Skeletal muscle satellite cell (primary cell): ENCODE measurements around the gene PLCH2.
A peak's percentile ranks its signal among the peaks of the same experiment; 100 is the strongest.

ENCODE experiments used
- H3K27me3 ChIP-seq: 2 replicates; pipeline ENCODE4 v1.7.0; 2013; ENCODE audit warnings: low read length; ENCODE audit not compliant: control insufficient read depth, insufficient read depth
- H3K36me3 ChIP-seq: 2 replicates; pipeline ENCODE4 v1.7.0; 2013; ENCODE audit warnings: mild to moderate bottlenecking, control low read depth, low read length; ENCODE audit not compliant: insufficient read depth
- H3K4me1 ChIP-seq: 2 replicates; pipeline ENCODE4 v1.7.0; 2013; ENCODE audit warnings: low read length; ENCODE audit not compliant: control insufficient read depth, insufficient read depth
- H3K4me2 ChIP-seq: 2 replicates; pipeline ENCODE4 v1.7.0; 2013; ENCODE audit warnings: mild to moderate bottlenecking, low read length
- H3K4me3 ChIP-seq: 2 replicates; pipeline ENCODE4 v1.7.0; 2013; ENCODE audit warnings: low read length
- H3K9ac ChIP-seq: 2 replicates; pipeline ENCODE4 v1.7.0; 2013; ENCODE audit warnings: mild to moderate bottlenecking, low read depth, low read length, moderate library complexity
- H3K9me3 ChIP-seq: replicated peaks from 2 replicates; pipeline ENCODE4 v1.7.0; 2013; ENCODE audit warnings: mild to moderate bottlenecking, control low read depth, low read length

The PLCH2 gene

GRCh38 chr1:2528611-2528965, 52.5 kb downstream of the PLCH2 start:
- Histone ChIP-seq H3K9me3 (no peaks in the 10 kb centered on the region), H3K4me2 (peak overlapping the region; percentile 79), H3K4me3 (no peak overlapping the region), H3K4me1 (peaks cover 72% of the 10 kb centered on the region), H3K36me3 (no peaks in the 10 kb centered on the region), H3K27me3 (no peaks in the 10 kb centered on the region), H3K9ac (no peak overlapping the region)

DNA sequence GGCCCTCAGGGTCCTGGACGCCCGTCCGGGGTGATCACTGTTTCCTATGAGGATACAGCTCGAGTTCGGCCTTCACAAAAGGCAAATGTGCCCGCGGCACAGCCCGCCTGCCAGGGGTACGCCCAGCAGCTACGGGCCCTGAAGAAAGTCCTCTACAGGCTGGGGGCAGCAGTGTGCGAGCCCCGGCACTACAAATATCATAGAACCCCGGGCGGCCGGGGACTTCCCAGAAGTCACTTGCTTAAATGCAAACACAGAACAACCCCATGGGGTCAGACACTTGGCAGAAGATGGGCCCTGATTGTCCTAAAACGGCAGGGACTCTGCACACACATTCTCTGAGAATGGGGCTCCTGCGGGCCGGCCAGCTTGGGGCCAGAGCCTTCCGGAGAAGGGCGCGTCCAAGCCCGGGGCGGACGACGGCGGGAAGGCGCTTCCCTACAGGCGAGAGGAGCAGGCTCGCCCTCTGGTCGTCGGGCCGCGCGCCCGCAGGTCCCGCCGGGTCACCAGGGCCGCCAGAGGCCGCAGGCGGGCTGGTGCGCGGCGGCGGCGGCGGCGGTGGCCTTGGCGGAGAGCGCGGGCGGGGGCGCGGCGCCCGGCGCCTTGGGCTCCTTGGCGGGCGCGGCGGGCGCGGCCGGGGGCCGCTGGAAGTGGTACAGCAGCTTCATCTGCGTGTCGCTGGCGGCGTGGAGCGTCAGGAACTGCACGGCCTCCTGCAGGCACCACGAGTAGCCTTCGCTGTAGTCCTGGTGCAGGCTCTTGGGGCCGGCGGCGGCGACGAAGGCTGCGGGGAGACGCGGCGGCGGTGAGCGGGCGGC, 53.1 kb downstream of the PLCH2 start:
- Histone ChIP-seq H3K4me1 (peaks cover 76% of the 10 kb centered on the region), H3K36me3 (no peaks in the 10 kb centered on the region), H3K27me3 (no peaks in the 10 kb centered on the region), H3K9me3 (no peaks in the 10 kb centered on the region), H3K4me3 (no peak overlapping the region), H3K9ac (no peak overlapping the region), H3K4me2 (peak overlapping the region; percentile 79)

DNA sequence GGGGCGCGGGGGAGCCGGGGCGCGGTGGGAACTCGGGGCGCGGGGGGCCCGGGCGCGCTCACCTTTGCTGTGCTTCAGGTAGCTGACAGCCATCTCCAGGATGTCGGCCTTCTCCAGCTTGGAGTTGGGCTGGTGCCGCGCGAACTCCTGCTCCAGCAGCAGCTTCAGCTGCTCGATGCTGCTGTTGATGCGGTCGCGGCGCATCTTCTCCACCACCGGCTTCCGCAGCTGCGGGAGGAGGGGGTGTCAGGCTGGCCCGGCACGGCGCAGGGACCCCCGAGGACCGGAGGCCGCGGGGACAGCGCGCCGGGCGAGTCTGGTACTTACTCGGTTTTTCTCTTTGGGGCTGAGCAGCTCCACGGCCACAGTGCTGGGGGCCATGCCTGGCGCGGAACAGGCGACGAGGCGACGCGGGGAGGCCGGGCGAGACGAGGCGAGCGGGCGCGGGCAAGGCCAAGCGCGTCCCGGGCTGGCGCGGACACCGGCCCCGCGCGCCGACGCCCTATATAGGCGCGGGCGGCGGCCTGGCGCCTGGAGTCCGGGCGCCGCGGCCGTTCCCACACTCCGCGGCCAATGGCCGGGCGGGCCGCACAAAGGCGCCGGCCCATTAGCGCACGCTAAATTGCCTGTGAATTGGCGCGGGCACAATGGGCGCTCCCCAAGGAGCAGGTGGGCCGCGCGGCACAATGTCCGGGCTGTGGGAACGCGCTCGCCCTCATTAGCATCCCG, 53.9 kb downstream of the PLCH2 start, which contains the start of gene HES5:
Gene HES5, minus strand, starts transcription at position 480 of the 729 bp plus-strand sequence. Its CDS starts 99 bp downstream, at position 381.
- Histone ChIP-seq H3K27me3 (no peaks in the 10 kb centered on the region), H3K4me2 (peak within 1 kb of the TSS; percentile 79), H3K9me3 (no peaks in the 10 kb centered on the region), H3K4me1 (peaks cover 77% of the 10 kb centered on the region), H3K4me3 (peak within 1 kb of the TSS; percentile 44), H3K9ac (no peak within 1 kb of the TSS), H3K36me3 (no peaks in the 10 kb centered on the region)

DNA sequence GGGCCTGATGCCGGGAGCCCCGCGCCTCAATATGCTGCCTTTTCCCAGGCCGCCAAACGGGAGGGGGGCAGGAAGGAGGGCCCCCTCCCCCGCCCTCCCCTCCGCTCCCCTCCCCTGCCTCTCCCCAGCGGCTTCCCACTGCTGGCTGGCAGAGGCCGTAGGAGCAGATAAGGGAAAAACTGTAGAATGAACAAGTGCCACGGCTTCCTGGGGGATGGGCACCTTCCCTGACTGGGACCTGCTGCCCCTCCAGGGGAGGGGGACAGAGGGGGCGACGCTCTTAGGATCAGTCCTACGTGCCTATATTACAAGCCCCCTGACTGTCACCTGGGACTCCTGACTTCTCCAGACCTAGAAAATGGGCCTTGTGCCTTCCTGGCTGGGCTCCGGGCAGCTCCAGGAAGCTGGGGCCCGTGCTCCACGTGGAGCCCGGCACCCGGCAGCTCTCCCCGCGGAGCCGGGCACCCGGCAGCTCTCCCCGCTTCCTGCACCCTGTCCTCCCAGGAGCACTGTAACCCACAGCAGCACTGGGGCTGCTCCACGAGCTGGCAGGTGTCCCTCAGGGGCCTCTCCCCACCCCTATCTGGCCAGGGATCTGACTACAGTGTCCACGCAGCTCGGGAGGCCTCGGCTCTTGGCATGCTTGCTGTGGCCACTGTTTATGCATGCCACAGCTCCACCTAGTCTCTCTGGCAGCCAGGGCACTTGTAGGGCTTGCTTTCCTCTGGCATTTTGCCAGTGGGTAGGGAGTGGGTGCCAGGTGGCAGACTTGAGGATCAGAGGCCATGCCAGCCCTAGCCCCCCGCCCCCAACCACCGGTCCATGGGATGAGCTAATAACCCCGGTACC, 54.6 kb downstream of the PLCH2 start:
- H3K4me2 ChIP-seq = peak overlapping the region; percentile 79

DNA sequence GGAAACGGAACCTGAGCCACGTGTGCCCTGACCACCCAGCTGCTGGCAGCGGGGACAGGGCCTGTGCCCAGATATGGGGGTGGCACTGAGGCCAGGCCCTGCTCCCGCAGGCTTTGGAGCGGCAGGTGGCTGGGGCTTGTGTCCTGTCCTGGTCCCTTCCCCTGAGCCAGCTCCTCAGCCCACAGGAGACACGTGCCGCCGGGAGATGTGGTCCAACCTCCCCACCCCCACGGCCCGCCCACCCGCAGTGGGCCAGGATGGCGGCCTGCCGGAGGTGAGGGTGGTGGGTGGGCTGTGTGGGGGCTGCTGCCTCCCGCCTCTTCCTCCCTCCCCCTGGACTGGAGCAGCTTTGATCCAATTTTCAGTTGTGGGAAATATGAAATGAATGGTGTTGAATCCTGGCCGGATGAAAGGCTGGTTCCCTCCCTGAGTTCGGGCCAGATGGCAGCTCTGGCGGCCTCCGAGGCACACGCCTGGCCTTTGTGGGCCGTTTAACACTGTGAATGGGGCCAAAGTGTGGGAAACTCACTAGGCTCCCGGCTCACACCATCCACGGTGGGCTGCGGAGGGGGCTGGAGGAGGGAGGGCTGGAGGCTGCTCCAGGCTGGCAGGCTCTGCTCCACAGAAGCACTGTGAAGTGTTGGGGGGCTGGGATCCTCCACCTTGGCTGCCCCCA, 56.5 kb downstream of the PLCH2 start:
- no peaks in the 10 kb centered on the region for H3K9me3 ChIP-seq
- H3K9ac ChIP-seq = peak overlapping the region; percentile 10
- H3K4me2 ChIP-seq = peak overlapping the region; percentile 29
- H3K4me1 ChIP-seq = peaks cover 70% of the 10 kb centered on the region
- H3K36me3 ChIP-seq = no peaks in the 10 kb centered on the region
- no peaks in the 10 kb centered on the region for H3K27me3 ChIP-seq
- H3K4me3 ChIP-seq = peak overlapping the region; percentile 0

More for the DNA sequence above, 54.6 kb downstream of the PLCH2 start:
- Histone ChIP-seq H3K9me3 (no peaks in the 10 kb centered on the region), H3K36me3 (no peaks in the 10 kb centered on the region), H3K4me1 (peaks cover 79% of the 10 kb centered on the region), H3K9ac (no peak overlapping the region), H3K27me3 (no peaks in the 10 kb centered on the region), H3K4me3 (no peak overlapping the region)

DNA sequence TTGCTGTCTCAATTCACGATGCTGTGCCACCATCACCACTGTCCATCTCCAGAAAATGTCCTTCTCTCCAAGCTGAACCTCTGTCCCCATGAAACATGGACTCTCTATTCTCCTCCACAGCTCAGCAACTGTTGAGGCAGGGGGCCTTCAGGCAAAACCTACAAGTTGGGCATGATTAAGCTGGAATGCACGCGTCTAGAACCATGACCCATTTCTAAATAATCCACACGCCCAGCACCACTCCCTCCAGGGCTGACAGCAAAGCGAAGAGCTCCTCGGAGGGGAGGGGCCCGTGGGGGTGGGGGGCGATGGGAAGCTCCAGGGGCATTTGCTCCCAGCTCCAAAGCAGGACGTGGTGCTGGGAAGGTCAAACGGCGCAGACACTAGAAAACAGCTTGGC, 57.3 kb downstream of the PLCH2 start:
- Histone ChIP-seq H3K9ac (peak overlapping the region; percentile 10), H3K9me3 (no peaks in the 10 kb centered on the region), H3K4me2 (peak overlapping the region; percentile 29), H3K36me3 (no peaks in the 10 kb centered on the region), H3K4me3 (peak overlapping the region; percentile 0), H3K4me1 (peaks cover 64% of the 10 kb centered on the region), H3K27me3 (no peaks in the 10 kb centered on the region)

DNA sequence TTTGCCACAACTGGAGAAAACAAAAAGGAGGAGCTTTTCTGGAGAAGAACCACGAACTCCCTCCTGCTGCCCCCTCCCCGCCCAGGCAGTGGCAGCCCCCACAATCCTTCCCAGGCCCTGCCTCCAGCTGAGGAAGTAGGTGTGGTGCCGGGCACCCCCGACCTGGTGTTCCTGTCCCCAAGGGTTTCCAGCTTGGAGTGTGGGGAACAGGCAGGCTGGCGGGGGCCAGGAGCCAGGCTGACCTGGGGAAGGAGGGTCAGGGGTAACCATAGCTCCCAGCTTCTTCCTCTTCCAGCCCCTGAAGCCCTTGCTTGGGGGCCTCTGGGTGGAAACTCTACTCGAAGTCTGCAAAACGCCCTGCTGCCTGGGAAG, 58.2 kb downstream of the PLCH2 start:
- H3K4me3 ChIP-seq = no peak overlapping the region
- H3K27me3 ChIP-seq = no peaks in the 10 kb centered on the region
- peaks cover 56% of the 10 kb centered on the region for H3K4me1 ChIP-seq
- H3K9ac ChIP-seq = no peak overlapping the region
- H3K4me2 ChIP-seq = peak overlapping the region; percentile 39
- H3K36me3 ChIP-seq = no peaks in the 10 kb centered on the region
- no peaks in the 10 kb centered on the region for H3K9me3 ChIP-seq

DNA sequence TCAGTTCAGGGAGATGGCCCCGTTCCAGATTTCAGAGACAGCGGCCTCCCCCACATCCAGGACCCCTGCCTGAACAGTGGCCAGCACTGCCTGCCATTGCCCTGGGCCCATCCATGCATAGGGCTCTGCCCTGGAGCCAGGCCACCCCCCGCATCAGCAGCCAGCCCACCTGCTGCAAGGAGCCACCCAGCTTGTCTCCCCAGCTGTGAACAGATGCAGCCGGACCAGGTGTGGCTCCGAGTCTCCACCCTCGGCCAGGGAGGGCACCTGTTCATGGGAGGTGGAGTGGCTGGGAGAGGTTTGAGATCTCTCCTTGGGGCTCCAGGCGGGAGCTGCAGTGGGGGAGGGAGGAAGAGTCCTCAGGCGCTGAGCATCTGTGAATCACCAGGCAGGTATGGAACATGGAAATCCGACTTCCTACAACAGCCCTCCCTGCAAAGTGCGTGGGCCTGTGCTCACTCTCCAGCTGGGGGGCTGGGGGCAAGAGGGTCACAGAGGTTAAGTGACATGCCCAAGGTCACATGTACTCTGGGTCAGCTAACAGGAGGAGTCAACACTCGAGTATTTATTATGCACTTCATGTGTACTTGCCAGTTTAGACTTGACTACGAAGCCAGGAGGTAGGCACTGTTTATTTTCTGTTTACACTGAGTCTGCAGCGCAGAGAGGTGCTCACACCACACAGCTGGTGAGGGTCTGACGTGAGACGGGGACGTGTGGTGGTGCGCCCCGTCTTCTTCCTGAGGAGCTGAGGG, 58.8 kb downstream of the PLCH2 start:
- Histone ChIP-seq H3K4me3 (peak overlapping the region; percentile 24), H3K9ac (no peak overlapping the region), H3K27me3 (no peaks in the 10 kb centered on the region), H3K36me3 (no peaks in the 10 kb centered on the region), H3K4me1 (peaks cover 54% of the 10 kb centered on the region), H3K9me3 (no peaks in the 10 kb centered on the region), H3K4me2 (peak overlapping the region; percentile 39)

DNA sequence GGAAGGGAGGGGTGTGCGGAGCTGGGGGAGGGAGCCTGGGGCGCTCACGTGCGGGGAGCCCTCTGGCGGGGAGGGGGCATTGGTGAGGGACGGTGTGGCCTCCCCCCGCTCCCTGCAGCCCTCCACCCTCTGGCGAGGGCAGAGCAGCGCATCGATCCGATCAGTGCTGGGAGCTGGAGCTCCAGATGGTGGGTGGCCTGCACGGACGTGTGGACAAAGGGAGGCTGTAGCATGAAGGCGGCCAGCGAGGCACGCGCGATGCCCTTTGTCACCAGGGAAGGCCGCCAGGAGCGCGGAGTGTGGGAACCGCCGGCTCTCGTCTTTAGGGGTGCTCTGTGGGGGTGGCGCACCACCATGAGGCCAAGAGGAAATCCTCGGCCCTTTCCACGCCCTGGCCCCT, 59.4 kb downstream of the PLCH2 start:
- H3K27me3 ChIP-seq = no peaks in the 10 kb centered on the region
- no peak overlapping the region for H3K9ac ChIP-seq
- no peaks in the 10 kb centered on the region for H3K9me3 ChIP-seq
- H3K4me2 ChIP-seq = no peak overlapping the region
- no peaks in the 10 kb centered on the region for H3K36me3 ChIP-seq
- H3K4me1 ChIP-seq = peaks cover 52% of the 10 kb centered on the region
- H3K4me3 ChIP-seq = no peak overlapping the region

DNA sequence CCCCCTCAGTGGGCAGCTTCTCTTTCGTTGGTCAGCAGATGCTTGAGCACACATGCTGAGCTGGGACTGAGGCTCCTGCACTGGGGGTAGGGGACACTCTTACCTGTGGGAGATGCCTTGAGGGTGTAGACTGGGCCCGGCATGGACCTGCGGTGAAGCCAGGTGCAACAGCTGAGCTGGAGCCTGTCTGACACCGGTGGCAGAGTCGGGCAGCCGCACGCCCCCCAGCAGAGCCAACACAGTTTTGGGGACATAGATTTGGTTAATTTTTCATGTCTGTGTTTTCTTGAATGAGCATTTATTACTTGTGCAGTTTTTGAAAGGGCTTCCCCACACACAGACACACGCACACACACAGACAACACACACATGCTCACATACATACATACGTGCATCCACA, 59.9 kb downstream of the PLCH2 start:
- H3K4me3 ChIP-seq = no peak overlapping the region
- H3K9ac ChIP-seq = no peak overlapping the region
- H3K27me3 ChIP-seq = no peaks in the 10 kb centered on the region
- H3K36me3 ChIP-seq = no peaks in the 10 kb centered on the region
- no peak overlapping the region for H3K4me2 ChIP-seq
- H3K9me3 ChIP-seq = no peaks in the 10 kb centered on the region
- peaks cover 47% of the 10 kb centered on the region for H3K4me1 ChIP-seq
